CD8-positive, alpha-beta memory T cell (primary cell): ENCODE results near the gene MIF4GD. TPM values are rescaled to one million over a fixed set of nuclear protein-coding genes. Genes with fewer than 3 reads are reported as not detected.
A peak's percentile ranks its signal among the peaks of the same experiment; 100 is the strongest.

Source experiments
- CTCF ChIA-PET: fragments of 350-600 bp; sonication (Branson Sonifier 250); formaldehyde crosslinking; loops from one replicate; lab custom pipeline; 2021; ENCODE audit warnings: antibody characterized with exemption; lab: Charles Lee
- POLR2A ChIA-PET: fragments of 350-600 bp; sonication (Branson Sonifier 250); formaldehyde crosslinking; loops from one replicate; lab custom pipeline; 2021; ENCODE audit warnings: antibody characterized with exemption; lab: Charles Lee
- DNase-seq, 5 donors: peaks; one replicate each; pipeline versions ENCODE4 v3.0.0 to v3.0.0-alpha.2; 2020 to 2022; ENCODE audit warnings: mixed read lengths in 1 of 5
- H3K27ac ChIP-seq: one replicate; pipeline ENCODE4 v1.7.0; 2013; ENCODE audit warnings: low read depth, mild to moderate bottlenecking, low read length, moderate library complexity
- H3K27me3 ChIP-seq: 2 replicates; pipeline ENCODE4 v1.7.0; 2013; ENCODE audit warnings: low read length, mild to moderate bottlenecking; ENCODE audit not compliant: insufficient read depth, poor library complexity, severe bottlenecking
- H3K36me3 ChIP-seq: 2 replicates; pipeline ENCODE4 v1.7.0; 2013; ENCODE audit warnings: mild to moderate bottlenecking, low read length, moderate library complexity; ENCODE audit not compliant: insufficient read depth
- H3K4me1 ChIP-seq: 2 replicates; pipeline ENCODE4 v1.7.0; 2013; ENCODE audit warnings: mild to moderate bottlenecking, low read length, moderate library complexity; ENCODE audit not compliant: insufficient read depth
- H3K4me3 ChIP-seq: 2 replicates; pipeline ENCODE4 v1.7.0; 2013; ENCODE audit warnings: mild to moderate bottlenecking, low read length
- H3K9me3 ChIP-seq: 2 replicates; pipeline ENCODE4 v1.7.0; 2013; ENCODE audit warnings: mild to moderate bottlenecking, low read length
- H3K27ac Mint-ChIP-seq, 8 donors: one replicate each; pipeline ENCODE4 v1.8.0; 2020 to 2021; ENCODE audit warnings: mixed read lengths in 8 of 8, mild to moderate bottlenecking in 6 of 8, inconsistent platforms in 3 of 8, moderate library complexity in 3 of 8
- H3K27me3 Mint-ChIP-seq, 2 donors: one replicate each; pipeline ENCODE4 v1.8.0; 2020 to 2021; ENCODE audit warnings: mixed read lengths in 2 of 2, mild to moderate bottlenecking in 1 of 2, moderate library complexity in 1 of 2
- H3K36me3 Mint-ChIP-seq, 3 donors: one replicate each; pipeline ENCODE4 v1.8.0; 2020 to 2021; ENCODE audit warnings: mixed read lengths in 3 of 3, inconsistent platforms in 1 of 3, mild to moderate bottlenecking in 1 of 3
- H3K4me1 Mint-ChIP-seq, 3 donors: one replicate each; pipeline ENCODE4 v1.8.0; 2020 to 2021; ENCODE audit warnings: mixed read lengths in 3 of 3, inconsistent platforms in 1 of 3, mild to moderate bottlenecking in 1 of 3
- H3K4me3 Mint-ChIP-seq, 7 donors: one replicate each; pipeline ENCODE4 v1.8.0; 2020 to 2021; ENCODE audit warnings: mixed read lengths in 7 of 7, mild to moderate bottlenecking in 6 of 7, moderate library complexity in 4 of 7, inconsistent platforms in 2 of 7
- H3K9me3 Mint-ChIP-seq, 5 donors: one replicate each; pipeline ENCODE4 v1.8.0; 2020 to 2022; ENCODE audit warnings: mixed read lengths in 5 of 5, mild to moderate bottlenecking in 3 of 5, moderate library complexity in 2 of 5, inconsistent platforms in 1 of 5
- polyA plus RNA-seq: library from polyadenylated mRNA; unstranded; fragments of 300-500 nt; fragmentation: Illumina TruSeq; gene quantifications from one replicate; pipeline ENCODE4 v1.2.3, GENCODE V29; 2021
- total RNA-seq, 2 experiments: library from RNA; stranded (reverse); gene quantifications; one replicate each; pipeline ENCODE4 v1.2.3, GENCODE V29; 2021

The MIF4GD gene
- total and polyA plus RNA-seq, 3 experiments from 2014 or later: 38.5 to 108 (median 40.4) TPM

DNA sequence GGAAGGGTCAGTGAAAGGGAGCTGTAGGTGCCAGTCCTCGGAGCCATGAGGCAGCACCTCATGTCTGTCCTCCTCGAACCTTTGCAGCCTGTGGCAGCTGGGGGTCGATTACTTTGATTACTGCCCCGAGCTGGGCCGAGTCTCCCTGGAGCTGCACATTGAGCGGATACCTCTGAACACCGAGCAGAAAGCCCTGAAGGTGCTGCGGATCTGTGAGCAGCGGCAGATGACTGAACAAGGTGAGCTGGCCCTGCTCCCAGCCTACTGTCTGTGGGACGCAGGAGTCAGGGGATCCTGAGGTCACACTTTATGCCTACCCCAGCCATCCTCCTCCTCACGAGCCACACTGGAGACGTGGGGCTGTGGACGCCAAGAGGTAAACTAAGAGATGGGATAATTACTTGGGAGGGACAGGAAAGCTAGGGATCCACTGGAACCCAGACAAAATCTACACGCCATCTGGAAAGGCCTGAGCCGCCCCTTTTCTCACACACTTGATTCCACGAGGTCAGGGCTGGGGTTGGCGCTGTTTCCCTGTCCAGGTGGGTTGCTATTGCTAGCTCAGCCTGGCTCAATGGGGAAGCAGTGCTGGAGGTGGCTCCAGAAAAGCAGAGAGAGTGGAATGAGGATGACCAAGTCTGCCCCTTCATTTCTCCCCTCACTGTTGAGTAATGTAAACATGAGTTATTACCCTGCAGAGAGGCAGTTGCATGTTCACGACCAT lies 39.1 kb downstream of the MIF4GD start:
- Histone ChIP-seq H3K27ac (no peak overlapping the region), H3K36me3 (peaks cover 58% of the 10 kb centered on the region), H3K9me3 (no peaks in the 10 kb centered on the region), H3K27me3 (no peaks in the 10 kb centered on the region), H3K4me3 (no peak overlapping the region), H3K4me1 (no peaks in the 10 kb centered on the region)
- DNase-seq: no peak
- Mint-ChIP-seq H3K27me3 (no peaks in the 10 kb centered on the region), H3K27ac (peak overlapping the region in 2 of 8 donors; percentile 3 to 36), H3K4me3 (no peak overlapping the region), H3K4me1 (no peaks in the 10 kb centered on the region), H3K9me3 (no peaks in the 10 kb centered on the region), H3K36me3 (peaks cover 0 to 82% (median 11%) of the 10 kb centered on the region in 3 donors)
- ChIA-PET POLR2A (no interaction called here), CTCF (interaction anchor here (1.0 to 1.3 kb wide), 2 partner anchors 10 to 118 kb away, joined by 4 read pairs; no protein-coding TSS in a partner anchor)

DNA sequence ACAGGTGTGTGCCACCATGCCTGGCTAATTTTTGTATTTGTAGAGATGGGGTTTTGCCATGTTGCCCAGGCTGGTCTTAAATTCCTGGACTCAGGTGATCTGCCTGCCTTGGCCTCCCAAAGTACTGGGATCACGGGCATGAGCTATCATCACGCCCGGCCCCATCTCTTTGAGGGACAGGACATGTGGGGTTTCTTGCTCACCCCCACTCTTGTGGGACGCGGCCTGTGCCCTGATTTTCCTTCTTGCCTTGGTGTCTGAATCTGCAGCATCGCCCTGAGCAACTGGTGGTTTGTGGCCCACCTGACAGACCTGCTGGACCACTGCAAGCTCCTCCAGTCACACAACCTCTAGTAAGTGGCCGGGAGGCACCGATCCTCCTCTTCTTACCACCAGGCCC lies 40.0 kb downstream of the MIF4GD start:
- Histone ChIP-seq H3K4me1 (no peaks in the 10 kb centered on the region), H3K27ac (no peak overlapping the region), H3K36me3 (peaks cover 59% of the 10 kb centered on the region), H3K4me3 (no peak overlapping the region), H3K27me3 (no peaks in the 10 kb centered on the region), H3K9me3 (no peaks in the 10 kb centered on the region)
- DNase-seq: no peak
- no peaks in the 10 kb centered on the region for H3K27me3 Mint-ChIP-seq
- ChIA-PET POLR2A (no interaction called here), CTCF (interaction anchor here (1.0 to 1.5 kb wide), 4 partner anchors 9 to 117 kb away, joined by 3 to 4 read pairs (median 4); no protein-coding TSS in a partner anchor)
- H3K27ac Mint-ChIP-seq: peak overlapping the region in 1 of 8 donors; percentile 35
- H3K9me3 Mint-ChIP-seq: no peaks in the 10 kb centered on the region
- no peak overlapping the region for H3K4me3 Mint-ChIP-seq
- H3K36me3 Mint-ChIP-seq: peaks cover 0 to 82% (median 8%) of the 10 kb centered on the region in 3 donors
- H3K4me1 Mint-ChIP-seq: no peaks in the 10 kb centered on the region

DNA sequence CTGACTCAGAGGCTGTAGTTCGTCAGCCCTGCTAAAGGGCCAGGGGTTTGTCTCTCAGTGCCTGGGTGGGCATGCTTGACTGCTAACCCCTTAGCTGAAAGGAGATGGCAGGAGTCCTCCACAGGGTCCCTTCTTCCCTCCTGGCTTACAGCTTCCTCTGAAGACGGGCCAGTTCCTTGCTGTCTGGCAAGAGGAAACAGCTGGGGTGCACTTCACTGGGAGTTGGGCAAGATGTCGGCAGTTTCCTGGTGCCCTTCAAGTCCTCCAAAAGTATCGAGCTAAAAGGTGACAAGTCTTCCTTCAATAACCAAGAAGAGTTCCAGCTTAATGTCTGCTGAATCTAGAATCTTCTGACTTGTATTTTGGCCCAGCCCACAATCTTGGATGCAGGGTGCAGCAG lies 42.2 kb downstream of the MIF4GD start:
- Mint-ChIP-seq H3K4me3 (no peak overlapping the region), H3K27me3 (no peaks in the 10 kb centered on the region), H3K9me3 (no peaks in the 10 kb centered on the region), H3K27ac (no peak overlapping the region), H3K36me3 (peaks cover 0 to 81% (median 7%) of the 10 kb centered on the region in 3 donors), H3K4me1 (no peaks in the 10 kb centered on the region)
- H3K27ac ChIP-seq: no peak overlapping the region
- H3K4me3 ChIP-seq: no peak overlapping the region
- no peak for DNase-seq
- no peaks in the 10 kb centered on the region for H3K4me1 ChIP-seq
- ChIA-PET CTCF (interaction anchor here (0.8 to 1.6 kb wide), 3 partner anchors 9 to 268 kb away, joined by 3 to 5 read pairs (median 4); no protein-coding TSS in a partner anchor), POLR2A (interaction anchor here (1.1 kb wide), 1 partner anchor 13 kb away, joined by 3 read pairs; no protein-coding TSS in a partner anchor)
- H3K36me3 ChIP-seq: peaks cover 61% of the 10 kb centered on the region
- no peaks in the 10 kb centered on the region for H3K9me3 ChIP-seq
- H3K27me3 ChIP-seq: no peaks in the 10 kb centered on the region

DNA sequence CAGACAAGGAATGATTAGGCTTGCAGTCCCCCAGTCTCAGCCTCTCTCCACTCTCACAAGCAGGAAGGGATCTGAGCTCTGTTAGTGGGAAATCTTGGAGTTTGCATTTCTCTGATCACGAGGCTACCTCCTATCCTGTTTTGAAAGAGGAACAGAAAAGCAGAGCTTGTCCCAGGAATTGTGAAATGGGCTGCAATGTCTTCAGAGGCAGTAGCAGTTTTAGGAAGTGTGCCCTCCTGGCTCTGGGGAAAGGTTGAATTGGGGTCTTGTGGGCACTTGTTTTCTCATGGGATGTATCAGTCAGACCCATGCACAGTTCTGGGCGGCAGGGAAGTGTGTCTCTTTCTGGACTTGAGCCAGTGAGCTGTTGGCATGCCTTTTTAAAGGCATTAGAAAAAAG lies 42.7 kb downstream of the MIF4GD start:
- H3K36me3 Mint-ChIP-seq: peaks cover 0 to 83% (median 7%) of the 10 kb centered on the region in 3 donors

DNA sequence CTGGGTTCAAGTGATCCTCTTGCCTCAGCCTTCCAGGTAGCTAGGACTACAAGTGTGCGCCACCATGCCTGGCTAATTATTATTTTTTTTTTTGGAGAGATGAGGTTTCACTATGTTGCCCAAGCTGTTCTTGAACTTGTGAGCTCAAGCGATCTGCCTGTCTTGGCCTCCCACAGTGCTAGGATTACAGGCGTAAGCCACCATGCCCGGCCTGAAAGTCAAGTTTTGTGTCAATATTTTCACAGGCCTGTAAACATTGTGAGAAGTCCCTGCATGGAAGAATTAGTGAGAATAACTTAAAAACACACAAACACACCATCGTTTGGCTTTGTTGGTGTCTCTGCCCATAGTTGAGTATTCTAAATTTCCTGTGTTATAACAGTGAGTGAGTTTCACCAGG lies 43.3 kb downstream of the MIF4GD start:
- Histone ChIP-seq H3K36me3 (peaks cover 58% of the 10 kb centered on the region), H3K4me1 (no peaks in the 10 kb centered on the region), H3K27me3 (no peaks in the 10 kb centered on the region), H3K4me3 (no peak overlapping the region), H3K9me3 (no peaks in the 10 kb centered on the region), H3K27ac (no peak overlapping the region)
- Mint-ChIP-seq H3K36me3 (peaks cover 0 to 81% (median 7%) of the 10 kb centered on the region in 3 donors), H3K27me3 (no peaks in the 10 kb centered on the region), H3K4me1 (no peaks in the 10 kb centered on the region), H3K4me3 (no peak overlapping the region), H3K9me3 (no peaks in the 10 kb centered on the region), H3K27ac (no peak overlapping the region)
- ChIA-PET POLR2A (interaction anchor here (0.7 kb wide), 1 partner anchor 291 kb away, joined by 3 read pairs; no protein-coding TSS in a partner anchor), CTCF (no interaction called here)
- no peak for DNase-seq

More for the DNA sequence above, 42.7 kb downstream of the MIF4GD start:
- no peak overlapping the region for H3K4me3 Mint-ChIP-seq
- no peak overlapping the region for H3K4me3 ChIP-seq
- no peaks in the 10 kb centered on the region for H3K27me3 ChIP-seq
- no peaks in the 10 kb centered on the region for H3K4me1 ChIP-seq
- CTCF ChIA-PET: interaction anchor here (0.8 kb wide), 1 partner anchor 27 kb away, joined by 3 read pairs; no protein-coding TSS in a partner anchor
- POLR2A ChIA-PET: no interaction called here
- no peaks in the 10 kb centered on the region for H3K4me1 Mint-ChIP-seq
- no peak overlapping the region for H3K27ac ChIP-seq
- H3K27me3 Mint-ChIP-seq: no peaks in the 10 kb centered on the region
- no peaks in the 10 kb centered on the region for H3K9me3 Mint-ChIP-seq
- DNase-seq: no peak
- H3K27ac Mint-ChIP-seq: peak overlapping the region in 3 of 8 donors; percentile 18 to 91 (median 69)
- H3K9me3 ChIP-seq: no peaks in the 10 kb centered on the region
- H3K36me3 ChIP-seq: peaks cover 61% of the 10 kb centered on the region

DNA sequence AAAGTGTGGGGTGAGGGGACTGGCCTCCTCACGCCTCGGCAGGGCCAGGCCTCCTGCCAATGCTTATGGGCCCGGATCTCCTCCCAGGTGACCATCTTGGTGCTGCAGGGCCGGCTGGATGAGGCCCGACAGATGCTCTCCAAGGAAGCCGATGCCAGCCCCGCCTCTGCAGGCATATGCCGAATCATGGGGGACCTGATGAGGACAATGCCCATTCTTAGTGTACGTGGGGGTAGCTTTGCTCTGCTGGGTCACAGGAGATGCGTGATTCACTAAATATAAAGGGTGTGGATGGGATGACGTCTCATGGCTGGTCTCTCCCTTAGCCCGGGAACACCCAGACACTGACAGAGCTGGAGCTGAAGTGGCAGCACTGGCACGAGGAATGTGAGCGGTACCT lies 46.0 kb downstream of the MIF4GD start:
- Mint-ChIP-seq H3K9me3 (no peaks in the 10 kb centered on the region), H3K27ac (peak overlapping the region in 1 of 8 donors; percentile 88), H3K36me3 (peaks cover 5 to 73% (median 7%) of the 10 kb centered on the region in 3 donors), H3K4me1 (peaks cover 0 to 4% (median 0%) of the 10 kb centered on the region in 3 donors), H3K27me3 (no peaks in the 10 kb centered on the region), H3K4me3 (no peak overlapping the region)
- ChIA-PET POLR2A (no interaction called here), CTCF (interaction anchor here (1.1 kb wide), 1 partner anchor 53 kb away, joined by 3 read pairs; no protein-coding TSS in a partner anchor)
- no peaks in the 10 kb centered on the region for H3K27me3 ChIP-seq
- H3K36me3 ChIP-seq: peaks cover 48% of the 10 kb centered on the region
- DNase-seq: no peak
- no peaks in the 10 kb centered on the region for H3K4me1 ChIP-seq
- no peak overlapping the region for H3K27ac ChIP-seq
- no peak overlapping the region for H3K4me3 ChIP-seq
- H3K9me3 ChIP-seq: no peaks in the 10 kb centered on the region

DNA sequence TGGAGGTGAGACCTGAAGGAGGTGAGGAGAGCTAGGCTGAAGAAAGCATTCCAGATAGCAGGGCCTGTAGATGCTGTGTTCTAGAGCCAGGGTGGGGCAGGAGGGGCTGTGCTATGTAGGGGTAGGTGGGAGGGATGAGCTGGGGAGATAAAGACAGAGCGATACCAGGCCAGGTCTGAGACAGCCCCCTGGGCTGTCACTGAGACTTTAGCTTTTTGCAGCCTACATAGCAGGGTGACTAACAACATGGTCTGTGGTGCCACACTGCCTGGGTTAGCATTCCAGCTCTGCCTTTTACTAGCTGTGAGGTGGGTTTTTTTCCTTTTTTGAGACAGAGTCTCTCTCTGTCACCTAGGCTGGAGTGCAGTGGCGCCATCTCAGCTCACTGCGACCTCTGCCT lies 51.2 kb downstream of the MIF4GD start:
- Mint-ChIP-seq H3K9me3 (no peaks in the 10 kb centered on the region), H3K27ac (peak overlapping the region in 2 of 8 donors; percentile 4 to 69), H3K4me1 (peaks cover 0 to 7% (median 0%) of the 10 kb centered on the region in 3 donors), H3K27me3 (no peaks in the 10 kb centered on the region), H3K4me3 (no peak overlapping the region), H3K36me3 (peaks cover 12 to 72% (median 16%) of the 10 kb centered on the region in 3 donors)
- H3K27me3 ChIP-seq: no peaks in the 10 kb centered on the region
- no peak for DNase-seq
- no peak overlapping the region for H3K4me3 ChIP-seq
- CTCF ChIA-PET: interaction anchor here (1.2 to 1.4 kb wide), 2 partner anchors 18 to 20 kb away, joined by 4 read pairs; no protein-coding TSS in a partner anchor
- peaks cover 43% of the 10 kb centered on the region for H3K36me3 ChIP-seq
- H3K27ac ChIP-seq: no peak overlapping the region
- H3K9me3 ChIP-seq: no peaks in the 10 kb centered on the region
- POLR2A ChIA-PET: interaction anchor here (0.9 kb wide), 1 partner anchor 27 kb away, joined by 4 read pairs; no protein-coding TSS in a partner anchor
- no peaks in the 10 kb centered on the region for H3K4me1 ChIP-seq

DNA sequence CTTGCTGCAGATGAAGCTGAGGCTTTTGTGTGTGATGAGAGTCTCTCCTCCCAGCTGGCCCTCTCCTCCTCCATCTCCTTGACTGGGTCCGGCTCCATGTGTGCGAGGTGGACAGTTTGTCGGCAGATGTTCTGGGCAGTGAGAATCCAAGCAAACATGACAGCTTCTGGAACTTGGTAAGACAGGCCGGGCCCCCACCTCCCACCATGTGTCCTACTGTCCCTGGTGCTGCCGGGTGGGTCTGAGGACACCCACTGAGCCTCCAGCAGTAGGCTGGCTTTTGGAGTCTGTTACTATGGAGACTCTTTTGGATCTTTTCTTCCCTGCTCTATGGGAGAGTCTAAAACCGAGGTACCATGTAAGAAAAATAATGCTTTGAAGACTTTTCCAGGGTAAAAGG lies 52.9 kb downstream of the MIF4GD start:
- Histone ChIP-seq H3K9me3 (no peaks in the 10 kb centered on the region), H3K27ac (no peak overlapping the region), H3K4me3 (no peak overlapping the region), H3K36me3 (peaks cover 51% of the 10 kb centered on the region), H3K27me3 (no peaks in the 10 kb centered on the region), H3K4me1 (no peaks in the 10 kb centered on the region)
- Mint-ChIP-seq H3K27ac (no peak overlapping the region), H3K27me3 (no peaks in the 10 kb centered on the region), H3K4me3 (no peak overlapping the region), H3K9me3 (no peaks in the 10 kb centered on the region), H3K4me1 (peaks cover 0 to 7% (median 0%) of the 10 kb centered on the region in 3 donors), H3K36me3 (peaks cover 12 to 77% (median 16%) of the 10 kb centered on the region in 3 donors)
- DNase-seq: no peak
- CTCF ChIA-PET: interaction anchor here (0.9 kb wide), 1 partner anchor 71 kb away, joined by 4 read pairs; the partner anchor contains the start of gene SLC25A19
- POLR2A ChIA-PET: no interaction called here
